Measurements from ENCODE around the gene SRM. TPM values are rescaled to one million over a fixed set of nuclear protein-coding genes. Genes with fewer than 3 reads are reported as not detected.

SRM gene
- total RNA-seq, 2 experiments from 2014 or later: 65.2 to 208 TPM

DNA sequence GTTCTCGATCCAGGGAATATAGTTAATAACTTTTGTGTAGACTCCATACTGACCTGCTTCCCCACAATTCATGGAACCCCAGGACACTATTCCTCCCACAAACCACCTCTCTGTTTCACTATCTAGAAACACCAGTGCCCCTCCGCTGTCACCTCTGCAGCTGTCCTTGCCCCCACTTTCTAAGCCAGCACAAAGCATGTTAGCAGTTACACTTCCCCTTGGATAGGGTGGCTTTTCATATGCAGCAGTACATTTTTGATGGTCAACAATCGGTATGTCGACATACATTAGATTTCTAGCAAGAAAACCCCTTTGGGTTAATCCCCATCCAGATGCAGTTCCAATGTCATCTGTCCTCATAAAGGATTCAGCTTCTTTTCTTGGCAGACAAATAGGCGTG is 32.9 kb downstream of the SRM start:
- H3K79me2 ChIP-seq (ENCODE audit: insufficient read depth, low read depth, low read length): no peaks in the 10 kb centered on the region; the same call in 1 of the 2 replicates
- no peak overlapping the region for H3K4me3 ChIP-seq (ENCODE audit: low read depth, low read length, poor library complexity, severe bottlenecking)
- no peaks in the 10 kb centered on the region for H3K9me2 ChIP-seq (ENCODE audit: insufficient read depth, low read length)
- peaks cover 9% of the 10 kb centered on the region; the same call in 1 of the 2 replicates for H4K20me1 ChIP-seq (ENCODE audit: insufficient read depth, low read length)
- POLR2A ChIA-PET: no interaction called here
- H3K4me2 ChIP-seq (ENCODE audit: low read length): no peak overlapping the region
- peaks cover 79% of the 10 kb centered on the region for H3K36me3 ChIP-seq (ENCODE audit: insufficient read depth, low read length)
- BruUV-seq (replicated peaks): no TSS peak
- no peak for DNase-seq (ENCODE audit: low spot score)
- no peak overlapping the region for H2AFZ ChIP-seq (ENCODE audit: low read length)
- TF ChIP-seq, protein P1, sequence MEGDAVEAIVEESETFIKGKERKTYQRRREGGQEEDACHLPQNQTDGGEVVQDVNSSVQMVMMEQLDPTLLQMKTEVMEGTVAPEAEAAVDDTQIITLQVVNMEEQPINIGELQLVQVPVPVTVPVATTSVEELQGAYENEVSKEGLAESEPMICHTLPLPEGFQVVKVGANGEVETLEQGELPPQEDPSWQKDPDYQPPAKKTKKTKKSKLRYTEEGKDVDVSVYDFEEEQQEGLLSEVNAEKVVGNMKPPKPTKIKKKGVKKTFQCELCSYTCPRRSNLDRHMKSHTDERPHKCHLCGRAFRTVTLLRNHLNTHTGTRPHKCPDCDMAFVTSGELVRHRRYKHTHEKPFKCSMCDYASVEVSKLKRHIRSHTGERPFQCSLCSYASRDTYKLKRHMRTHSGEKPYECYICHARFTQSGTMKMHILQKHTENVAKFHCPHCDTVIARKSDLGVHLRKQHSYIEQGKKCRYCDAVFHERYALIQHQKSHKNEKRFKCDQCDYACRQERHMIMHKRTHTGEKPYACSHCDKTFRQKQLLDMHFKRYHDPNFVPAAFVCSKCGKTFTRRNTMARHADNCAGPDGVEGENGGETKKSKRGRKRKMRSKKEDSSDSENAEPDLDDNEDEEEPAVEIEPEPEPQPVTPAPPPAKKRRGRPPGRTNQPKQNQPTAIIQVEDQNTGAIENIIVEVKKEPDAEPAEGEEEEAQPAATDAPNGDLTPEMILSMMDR (conservative IDR thresholded peaks at IDR 0.05; ENCODE audit: low read length): no peak
- TF ChIP-seq EZH2phosphoT487 (IDR thresholded peaks at IDR 0.05; ENCODE audit: borderline replicate concordance, low read depth, low read length): no peak
- CTCF ChIA-PET (ENCODE audit: unreplicated experiment): no interaction called here
- no peaks in the 10 kb centered on the region for H3K9me3 ChIP-seq (ENCODE audit: low read length)
- intact Hi-C loops (cut with micrococcal nuclease; ENCODE audit: unreplicated experiment): no loop called here
- no peaks in the 10 kb centered on the region for H3K4me1 ChIP-seq (ENCODE audit: insufficient read depth, low read length, poor library complexity, severe bottlenecking)
- no peak overlapping the region for H3K27ac ChIP-seq (ENCODE audit: low read depth, low read length, poor library complexity, severe bottlenecking)

DNA sequence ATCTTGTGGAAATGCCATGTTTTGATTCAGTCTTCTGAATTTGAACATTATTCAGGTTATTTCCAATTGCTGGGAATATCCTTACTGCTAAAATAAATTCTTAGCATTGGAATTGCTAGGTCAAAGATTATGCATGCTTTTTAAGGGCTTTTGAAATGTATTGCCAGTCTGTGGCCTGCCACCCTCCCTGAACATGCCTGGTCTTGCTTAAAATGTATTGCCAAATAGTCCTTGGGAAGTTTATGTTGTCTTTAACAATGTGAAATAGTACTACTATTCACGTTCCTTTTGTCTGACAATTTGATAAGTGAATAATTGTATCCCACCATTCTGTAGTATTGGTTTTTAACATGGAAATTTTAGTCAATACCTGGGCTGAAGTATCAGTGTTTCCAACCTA is 33.8 kb downstream of the SRM start:
- TF ChIP-seq EZH2phosphoT487 (IDR thresholded peaks at IDR 0.05; ENCODE audit: borderline replicate concordance, low read depth, low read length): no peak
- TF ChIP-seq, protein P1 (conservative IDR thresholded peaks at IDR 0.05; ENCODE audit: low read length): no peak
- Histone ChIP-seq H3K9me3 (ENCODE audit: low read length) (no peaks in the 10 kb centered on the region), H3K36me3 (ENCODE audit: insufficient read depth, low read length) (peaks cover 87% of the 10 kb centered on the region), H4K20me1 (ENCODE audit: insufficient read depth, low read length) (peaks cover 9% of the 10 kb centered on the region; the same call in 1 of the 2 replicates), H3K4me3 (ENCODE audit: low read depth, low read length, poor library complexity, severe bottlenecking) (no peak overlapping the region), H3K9me2 (ENCODE audit: insufficient read depth, low read length) (no peaks in the 10 kb centered on the region), H3K79me2 (ENCODE audit: insufficient read depth, low read depth, low read length) (no peaks in the 10 kb centered on the region; the same call in 1 of the 2 replicates), H3K4me1 (ENCODE audit: insufficient read depth, low read length, poor library complexity, severe bottlenecking) (no peaks in the 10 kb centered on the region), H3K4me2 (ENCODE audit: low read length) (no peak overlapping the region), H2AFZ (ENCODE audit: low read length) (no peak overlapping the region), H3K27ac (ENCODE audit: low read depth, low read length, poor library complexity, severe bottlenecking) (no peak overlapping the region)
- BruUV-seq (replicated peaks): no TSS peak
- intact Hi-C loops (cut with micrococcal nuclease; ENCODE audit: unreplicated experiment): no loop called here
- no peak for DNase-seq (ENCODE audit: low spot score)
- POLR2A ChIA-PET: interaction anchor here (1.1 kb wide), 1 partner anchor 14 kb away, joined by 3 read pairs; the partner anchor contains the start of gene TARDBP
- CTCF ChIA-PET (ENCODE audit: unreplicated experiment): no interaction called here

DNA sequence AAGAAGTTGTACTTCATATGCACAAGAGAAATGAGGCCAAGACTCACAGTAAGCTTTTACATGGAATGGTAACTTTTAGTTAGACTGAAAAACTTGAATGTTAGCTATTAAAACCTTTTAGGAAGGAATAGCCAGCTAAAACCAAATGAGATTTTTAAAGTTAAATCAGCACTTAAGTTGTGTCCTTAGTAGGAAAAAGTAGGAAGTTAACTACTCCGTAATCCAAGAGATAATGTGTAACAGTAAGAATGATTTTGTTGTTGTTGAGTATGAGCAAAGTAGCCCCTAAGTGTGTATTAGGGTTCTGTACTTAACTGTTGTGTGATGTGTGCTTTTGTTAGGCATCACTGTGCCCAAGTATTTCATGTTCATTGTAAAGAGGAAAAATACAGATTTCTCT is 34.2 kb downstream of the SRM start:
- Histone ChIP-seq H2AFZ (ENCODE audit: low read length) (no peak overlapping the region), H3K9me2 (ENCODE audit: insufficient read depth, low read length) (no peaks in the 10 kb centered on the region), H3K79me2 (ENCODE audit: insufficient read depth, low read depth, low read length) (no peaks in the 10 kb centered on the region; the same call in 1 of the 2 replicates), H3K36me3 (ENCODE audit: insufficient read depth, low read length) (peaks cover 89% of the 10 kb centered on the region), H3K4me1 (ENCODE audit: insufficient read depth, low read length, poor library complexity, severe bottlenecking) (no peaks in the 10 kb centered on the region), H4K20me1 (ENCODE audit: insufficient read depth, low read length) (peaks cover 9% of the 10 kb centered on the region; the same call in 1 of the 2 replicates), H3K27ac (ENCODE audit: low read depth, low read length, poor library complexity, severe bottlenecking) (no peak overlapping the region), H3K9me3 (ENCODE audit: low read length) (no peaks in the 10 kb centered on the region), H3K4me3 (ENCODE audit: low read depth, low read length, poor library complexity, severe bottlenecking) (no peak overlapping the region), H3K4me2 (ENCODE audit: low read length) (no peak overlapping the region)
- no TSS peak for BruUV-seq (replicated peaks)
- CTCF ChIA-PET (ENCODE audit: unreplicated experiment): no interaction called here
- intact Hi-C loops (cut with micrococcal nuclease; ENCODE audit: unreplicated experiment): no loop called here
- POLR2A ChIA-PET: interaction anchor here (0.7 to 1.1 kb wide), 2 partner anchors 14 to 33 kb away, joined by 3 read pairs; partner anchors contain the start of gene TARDBP
- no peak for TF ChIP-seq EZH2phosphoT487 (IDR thresholded peaks at IDR 0.05; ENCODE audit: borderline replicate concordance, low read depth, low read length)
- TF ChIP-seq, protein P1 (conservative IDR thresholded peaks at IDR 0.05; ENCODE audit: low read length): no peak
- no peak for DNase-seq (ENCODE audit: low spot score)

Data from OCI-LY7 (cell line).